Stomach (tissue), 4 donors: Measurements from ENCODE around the gene NPAS3.

Experiments used
- CTCF ChIP-seq, 7 experiments: fragments of 450-650 bp in 4 of 7; fragments of 200-600 bp in 3 of 7; sonication (generic) in 3 of 7; IDR thresholded peaks; one replicate each; pipeline ENCODE4 v1.5.1; 2016 to 2019; ENCODE audit warnings: antibody characterized with exemption in 7 of 7, control low read depth in 2 of 7, mild to moderate bottlenecking in 1 of 7
- EP300 ChIP-seq: sonication (generic); formaldehyde crosslinking; IDR thresholded peaks from one replicate; pipeline ENCODE4 v1.6.1; 2017; ENCODE audit warnings: antibody characterized with exemption
- POLR2A ChIP-seq, 4 donors: fragments of 450-650 bp; IDR thresholded peaks; one replicate each; pipeline ENCODE4 v1.6.1; 2016; ENCODE audit warnings: antibody characterized with exemption in 4 of 4, control low read depth in 2 of 4, mild to moderate bottlenecking in 1 of 4, moderate library complexity in 1 of 4
- POLR2AphosphoS5 ChIP-seq, 3 donors: sonication (generic); formaldehyde crosslinking; IDR thresholded peaks; one replicate each; pipeline ENCODE4 v1.6.1; 2016; ENCODE audit warnings: antibody characterized with exemption in 3 of 3

GRCh38 chr14:33560718-33561431 is 622.2 kb downstream of the NPAS3 start:
- TF ChIP-seq CTCF (IDR thresholded peaks at IDR 0.05) (no peak), POLR2A (IDR thresholded peaks at IDR 0.05) (no peak), EP300 (no peak), POLR2AphosphoS5 (IDR thresholded peaks at IDR 0.05) (no peak)
